ENCODE results near the gene ARHGAP26.

DNA sequence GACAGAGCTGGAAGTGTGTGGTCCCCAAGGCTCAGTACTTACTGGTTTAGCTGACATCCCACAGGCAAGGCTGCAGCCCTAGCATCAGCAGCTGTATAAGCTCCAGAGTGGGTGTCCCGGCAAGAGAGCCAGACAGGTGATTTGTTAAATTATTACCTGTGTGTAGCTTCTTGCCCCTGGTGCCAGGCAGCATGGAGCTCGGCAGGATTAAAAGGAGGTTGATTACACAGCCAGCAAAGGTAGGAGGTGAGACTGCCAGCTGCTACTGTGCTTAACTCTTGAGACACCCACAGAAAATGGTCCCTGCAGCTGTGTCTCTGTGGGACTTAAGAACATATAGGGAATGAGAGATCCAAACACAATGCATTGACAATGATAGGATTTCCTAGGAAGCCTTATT is 54.2 kb downstream of the ARHGAP26 start:
- TF ChIP-seq, protein P1, sequence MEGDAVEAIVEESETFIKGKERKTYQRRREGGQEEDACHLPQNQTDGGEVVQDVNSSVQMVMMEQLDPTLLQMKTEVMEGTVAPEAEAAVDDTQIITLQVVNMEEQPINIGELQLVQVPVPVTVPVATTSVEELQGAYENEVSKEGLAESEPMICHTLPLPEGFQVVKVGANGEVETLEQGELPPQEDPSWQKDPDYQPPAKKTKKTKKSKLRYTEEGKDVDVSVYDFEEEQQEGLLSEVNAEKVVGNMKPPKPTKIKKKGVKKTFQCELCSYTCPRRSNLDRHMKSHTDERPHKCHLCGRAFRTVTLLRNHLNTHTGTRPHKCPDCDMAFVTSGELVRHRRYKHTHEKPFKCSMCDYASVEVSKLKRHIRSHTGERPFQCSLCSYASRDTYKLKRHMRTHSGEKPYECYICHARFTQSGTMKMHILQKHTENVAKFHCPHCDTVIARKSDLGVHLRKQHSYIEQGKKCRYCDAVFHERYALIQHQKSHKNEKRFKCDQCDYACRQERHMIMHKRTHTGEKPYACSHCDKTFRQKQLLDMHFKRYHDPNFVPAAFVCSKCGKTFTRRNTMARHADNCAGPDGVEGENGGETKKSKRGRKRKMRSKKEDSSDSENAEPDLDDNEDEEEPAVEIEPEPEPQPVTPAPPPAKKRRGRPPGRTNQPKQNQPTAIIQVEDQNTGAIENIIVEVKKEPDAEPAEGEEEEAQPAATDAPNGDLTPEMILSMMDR (optimal IDR thresholded peaks at IDR 0.05 in 1 of 3, IDR thresholded peaks at IDR 0.05 in 1 of 3, conservative IDR thresholded peaks at IDR 0.05 in 1 of 3; ENCODE audit: extremely low read depth in 1 of 3, insufficient read depth in 2 of 3, low read length in 3 of 3), result no peak
- TF ChIP-seq EZH2 (IDR thresholded peaks at IDR 0.05; ENCODE audit: low read length), result no peak

All from keratinocyte (primary cell).